Activated CD4-positive, alpha-beta memory T cell treated with anti-CD3 and anti-CD28 coated beads for 36 hours (primary cell): Measurements from ENCODE around the gene CARHSP1. TPM values are rescaled to one million over a fixed set of nuclear protein-coding genes. Genes with fewer than 3 reads are reported as not detected.
A peak's percentile ranks its signal among the peaks of the same experiment; 100 is the strongest.
"Not testable (repeated sequence)": the region's sequence is repeated elsewhere in the genome, so short reads cannot be mapped to it uniquely, and the experiment has no call there.

Experiments
- CTCF ChIA-PET: fragments of 350-600 bp; sonication (Branson Sonifier 250); formaldehyde crosslinking; loops from one replicate; lab custom pipeline; 2021; ENCODE audit warnings: antibody characterized with exemption, inconsistent platforms; lab: Charles Lee
- POLR2A ChIA-PET: fragments of 350-600 bp; sonication (Branson Sonifier 250); formaldehyde crosslinking; loops from one replicate; lab custom pipeline; 2021; ENCODE audit warnings: antibody characterized with exemption; lab: Charles Lee
- DNase-seq: peaks from one replicate; pipeline ENCODE4 v3.0.0-alpha.2; 2020
- H3K27ac Mint-ChIP-seq: one replicate; pipeline ENCODE4 v1.8.0; 2021; ENCODE audit warnings: mixed read lengths
- H3K27me3 Mint-ChIP-seq: one replicate; pipeline ENCODE4 v1.8.0; 2021; ENCODE audit warnings: mixed read lengths
- H3K36me3 Mint-ChIP-seq: one replicate; pipeline ENCODE4 v1.8.0; 2021; ENCODE audit warnings: mixed read lengths
- H3K4me1 Mint-ChIP-seq: one replicate; pipeline ENCODE4 v1.8.0; 2021; ENCODE audit warnings: low read depth, mixed read lengths
- H3K4me3 Mint-ChIP-seq: one replicate; pipeline ENCODE4 v1.8.0; 2021; ENCODE audit warnings: mild to moderate bottlenecking, mixed read lengths
- H3K9me3 Mint-ChIP-seq: one replicate; pipeline ENCODE4 v1.8.0; 2021; ENCODE audit warnings: mixed read lengths
- intact Hi-C: fragments of 100-400 bp; cut with micrococcal nuclease; formaldehyde crosslinking; loops from one replicate; pipeline ENCODE4 v1.15.1; 2023
- total RNA-seq, 2 experiments: library from RNA; stranded (reverse); gene quantifications; one replicate each; pipeline ENCODE4 v1.2.3, GENCODE V29; 2021

The CARHSP1 gene
- total RNA-seq, 2 experiments from 2014 or later, result 64.9 to 73.1 TPM

DNA sequence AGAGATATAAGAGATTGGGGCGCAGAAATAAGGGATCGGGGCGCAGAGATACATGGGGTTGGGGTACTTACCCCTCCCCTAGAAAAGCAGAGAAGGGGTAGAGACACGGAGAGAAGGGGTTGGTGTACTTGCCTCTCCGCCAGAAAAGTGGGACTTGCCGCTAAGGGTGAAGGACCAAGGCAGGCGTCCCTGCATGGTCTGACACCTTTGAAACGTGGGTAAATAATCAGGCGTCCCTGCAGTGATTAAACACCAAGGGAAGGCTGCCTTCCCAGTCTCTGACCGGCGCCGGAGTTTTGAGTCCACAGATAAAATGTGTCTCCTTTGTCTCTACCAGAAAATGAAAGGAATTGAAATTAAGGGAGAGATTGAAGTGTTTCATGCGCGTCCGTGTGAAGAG, 31.2 kb downstream of the CARHSP1 start:
- H3K27ac Mint-ChIP-seq, H3K27me3 Mint-ChIP-seq, H3K4me3 Mint-ChIP-seq, CTCF ChIA-PET, H3K9me3 Mint-ChIP-seq, H3K36me3 Mint-ChIP-seq, POLR2A ChIA-PET, intact Hi-C loops, DNase-seq: not testable (repeated sequence)
- peaks cover 15% of the 10 kb centered on the region for H3K4me1 Mint-ChIP-seq

DNA sequence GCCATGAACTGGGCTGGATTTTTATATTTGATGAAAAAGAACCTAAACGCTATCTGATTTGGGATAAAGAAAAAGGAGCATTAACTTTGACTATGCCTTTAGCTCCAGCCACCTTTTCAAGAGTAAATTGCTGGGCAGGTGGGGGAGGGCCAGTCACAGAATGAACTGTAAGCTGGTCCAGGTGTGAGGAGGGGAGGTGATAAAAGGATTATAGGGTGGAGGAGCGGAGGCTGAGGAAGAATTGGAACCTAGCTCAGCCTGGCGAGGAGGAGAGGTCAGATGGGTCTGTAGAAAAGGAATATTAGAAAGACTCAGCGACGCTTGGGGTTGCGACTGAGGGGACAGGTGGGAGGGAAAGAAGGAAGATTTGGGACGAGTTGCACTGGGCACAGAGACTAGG, 32.0 kb downstream of the CARHSP1 start:
- H3K27ac Mint-ChIP-seq, intact Hi-C loops, CTCF ChIA-PET: not testable (repeated sequence)

DNA sequence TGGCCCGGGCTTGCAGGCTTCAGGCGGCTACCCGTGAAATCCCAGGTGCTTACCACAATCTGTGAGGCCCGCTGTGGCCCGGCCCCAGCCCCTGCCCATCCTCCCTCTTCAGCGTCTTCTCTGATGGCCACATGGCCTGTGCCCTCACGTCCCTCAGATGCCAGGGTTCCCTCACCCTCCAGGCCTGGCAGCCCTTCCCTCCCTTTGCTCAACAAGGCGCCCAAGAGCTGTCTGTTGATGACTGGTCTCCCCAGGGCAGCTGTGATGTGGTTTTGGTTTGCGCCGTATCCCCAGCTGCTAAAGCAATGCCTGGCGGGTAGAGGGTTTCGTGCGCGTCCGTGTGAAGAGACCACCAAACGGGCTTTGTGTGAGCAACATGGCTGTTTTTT, 36.1 kb downstream of the CARHSP1 start:
- ChIA-PET CTCF (no interaction called here), POLR2A (no interaction called here)
- Mint-ChIP-seq H3K9me3 (no peaks in the 10 kb centered on the region), H3K27ac (no peak overlapping the region), H3K36me3 (peaks cover 40% of the 10 kb centered on the region), H3K4me1 (peaks cover 18% of the 10 kb centered on the region), H3K4me3 (no peak overlapping the region), H3K27me3 (no peaks in the 10 kb centered on the region)
- DNase-seq, result no peak
- intact Hi-C loops, result no loop called here

More for the DNA sequence above, 32.0 kb downstream of the CARHSP1 start:
- H3K4me3 Mint-ChIP-seq, H3K36me3 Mint-ChIP-seq, DNase-seq, POLR2A ChIA-PET, H3K9me3 Mint-ChIP-seq, H3K27me3 Mint-ChIP-seq: not testable (repeated sequence)
- H3K4me1 Mint-ChIP-seq, result peaks cover 18% of the 10 kb centered on the region

DNA sequence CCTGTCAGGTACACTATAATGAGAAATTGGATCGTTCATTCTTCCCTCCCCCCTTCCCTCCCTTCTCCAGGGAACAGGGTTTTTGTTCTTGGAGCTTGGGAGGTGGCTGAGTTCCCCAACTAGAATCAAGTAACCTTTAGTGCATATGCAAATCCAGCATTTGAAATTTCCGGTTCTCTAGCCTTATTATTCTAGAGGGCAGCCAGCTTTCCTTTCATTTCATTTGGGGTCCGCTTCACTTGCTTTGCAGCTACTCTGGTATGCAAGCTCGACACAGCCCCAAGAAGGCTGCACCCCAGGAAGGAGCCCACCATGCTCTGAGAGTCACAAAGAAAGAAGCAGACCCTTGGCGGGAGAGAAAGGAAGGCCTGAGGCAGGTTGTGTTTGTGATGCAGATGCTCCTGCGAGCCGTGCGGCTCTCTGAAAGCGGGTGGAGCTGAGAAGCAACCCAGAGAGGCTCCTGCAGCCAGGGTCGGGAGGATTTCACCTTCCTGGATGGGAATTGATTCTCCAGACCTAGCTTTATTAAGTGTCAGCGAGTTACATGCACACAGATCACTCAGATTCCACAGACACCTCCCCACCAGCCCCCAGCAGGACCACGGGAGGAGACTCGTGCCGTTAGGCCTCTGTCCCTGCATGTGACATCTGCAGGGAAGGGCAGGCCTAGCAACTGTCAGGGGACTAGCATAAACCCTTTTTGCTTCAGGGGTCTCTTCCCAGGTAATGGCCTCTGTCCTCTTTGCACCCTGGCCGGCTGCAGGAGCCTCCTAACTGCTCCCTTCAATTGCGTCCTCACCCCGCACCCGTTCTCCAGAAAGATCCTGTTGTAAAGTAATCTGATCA, 36.7 kb downstream of the CARHSP1 start:
- Mint-ChIP-seq H3K9me3 (no peaks in the 10 kb centered on the region), H3K36me3 (peaks cover 40% of the 10 kb centered on the region), H3K4me3 (no peak overlapping the region), H3K27me3 (no peaks in the 10 kb centered on the region), H3K4me1 (peaks cover 18% of the 10 kb centered on the region), H3K27ac (no peak overlapping the region)
- POLR2A ChIA-PET, result no interaction called here
- intact Hi-C loops, result no loop called here
- CTCF ChIA-PET, result no interaction called here
- DNase-seq, result no peak

DNA sequence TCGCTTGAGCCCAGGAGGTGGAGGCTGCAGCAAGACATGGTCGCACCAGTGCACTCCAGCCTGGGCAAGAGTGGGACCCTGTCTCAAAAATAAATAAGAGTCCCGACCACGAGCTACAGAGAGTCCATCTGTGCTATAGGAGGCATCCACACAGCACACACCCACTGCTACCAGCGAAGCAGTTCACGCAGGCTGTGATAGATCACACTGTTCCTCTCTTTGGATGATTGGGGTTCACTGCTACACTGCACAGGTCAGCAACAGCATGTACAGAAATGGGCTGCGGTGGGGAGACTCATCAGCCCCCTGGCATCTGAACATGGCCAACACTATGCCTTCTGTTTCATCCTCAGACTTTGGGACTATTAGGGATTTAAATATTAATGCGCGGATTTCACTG, 37.4 kb downstream of the CARHSP1 start:
- peaks cover 40% of the 10 kb centered on the region for H3K36me3 Mint-ChIP-seq
- no peak overlapping the region for H3K4me3 Mint-ChIP-seq
- no peak overlapping the region for H3K27ac Mint-ChIP-seq
- POLR2A ChIA-PET, result no interaction called here
- intact Hi-C loops, result no loop called here
- no peaks in the 10 kb centered on the region for H3K27me3 Mint-ChIP-seq
- peaks cover 18% of the 10 kb centered on the region for H3K4me1 Mint-ChIP-seq
- CTCF ChIA-PET, result no interaction called here
- no peaks in the 10 kb centered on the region for H3K9me3 Mint-ChIP-seq
- no peak for DNase-seq

DNA sequence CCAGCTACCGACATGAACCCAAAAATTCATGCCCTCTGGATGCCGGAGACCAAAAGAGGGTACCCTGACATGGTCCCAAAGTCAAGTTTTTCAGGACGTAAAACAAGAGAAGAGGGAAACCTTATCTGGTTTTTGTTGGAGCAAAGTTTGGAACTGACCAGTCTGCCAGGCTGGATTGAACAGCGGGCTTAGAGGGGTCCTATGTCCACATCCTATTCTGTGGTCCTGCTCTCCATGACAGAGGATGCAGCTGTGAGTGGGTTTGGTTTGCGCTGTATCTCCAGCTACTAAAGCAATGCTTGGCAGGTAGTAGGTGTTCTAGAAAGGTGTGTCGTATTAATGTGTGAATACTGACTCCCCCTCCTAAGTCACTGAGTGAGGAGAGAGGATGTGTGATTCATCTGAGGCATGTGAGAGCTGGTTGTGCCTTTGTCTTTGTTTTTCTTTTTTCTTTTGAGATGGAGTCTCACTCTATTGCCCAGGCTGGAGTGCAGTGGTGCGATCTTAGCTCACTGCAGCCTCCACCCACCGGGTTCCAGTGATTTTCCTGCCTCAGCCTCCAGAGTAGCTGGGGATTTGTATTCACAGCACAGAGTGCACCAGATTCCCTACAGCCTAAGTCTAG, 40.2 kb downstream of the CARHSP1 start:
- Mint-ChIP-seq H3K27ac (no peak overlapping the region), H3K36me3 (peaks cover 40% of the 10 kb centered on the region)
- CTCF ChIA-PET, result interaction anchor here (1.2 to 1.5 kb wide), 2 partner anchors 16 to 180 kb away, joined by 4 read pairs; no protein-coding TSS in a partner anchor

DNA sequence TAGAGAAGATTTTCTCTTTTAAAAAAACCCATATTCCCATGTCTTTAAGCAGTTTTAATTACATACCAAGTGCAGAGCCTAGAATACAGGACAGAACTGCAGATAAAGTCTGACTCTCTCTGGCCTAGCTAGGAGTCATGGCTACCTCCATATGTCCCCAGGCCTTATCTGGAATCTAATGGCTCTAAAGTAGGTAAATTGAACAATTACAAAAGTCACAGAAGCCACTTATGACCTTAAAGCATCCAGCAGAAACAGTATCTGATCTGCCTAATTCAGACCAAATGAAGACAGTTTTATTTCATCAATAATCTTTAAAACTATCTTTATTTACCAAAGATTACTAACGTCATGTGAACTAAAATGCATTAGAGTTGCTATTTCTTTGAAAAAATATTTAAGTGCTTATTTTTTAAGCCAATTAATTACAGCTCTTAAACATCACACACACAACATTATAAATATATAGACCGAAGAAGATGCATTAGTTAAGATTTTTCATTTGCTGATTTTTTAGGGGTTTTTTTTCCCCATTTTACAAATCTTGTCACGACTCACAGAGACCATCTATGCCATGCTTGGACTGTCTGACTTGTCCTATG, 42.4 kb downstream of the CARHSP1 start:
- no peaks in the 10 kb centered on the region for H3K27me3 Mint-ChIP-seq
- H3K4me1 Mint-ChIP-seq, result no peaks in the 10 kb centered on the region
- POLR2A ChIA-PET, result no interaction called here
- no peak overlapping the region for H3K4me3 Mint-ChIP-seq
- CTCF ChIA-PET, result interaction anchor here (2.1 kb wide), 1 partner anchor 53 kb away, joined by 6 read pairs; no protein-coding TSS in a partner anchor
- no peak overlapping the region for H3K27ac Mint-ChIP-seq
- DNase-seq, result no peak
- peaks cover 42% of the 10 kb centered on the region for H3K36me3 Mint-ChIP-seq
- no peaks in the 10 kb centered on the region for H3K9me3 Mint-ChIP-seq
- intact Hi-C loops, result no loop called here

More for the DNA sequence above, 40.2 kb downstream of the CARHSP1 start:
- DNase-seq, result no peak
- Mint-ChIP-seq H3K4me1 (peaks cover 13% of the 10 kb centered on the region), H3K27me3 (no peaks in the 10 kb centered on the region), H3K4me3 (no peak overlapping the region), H3K9me3 (no peaks in the 10 kb centered on the region)
- POLR2A ChIA-PET, result no interaction called here
- intact Hi-C loops, result no loop called here

DNA sequence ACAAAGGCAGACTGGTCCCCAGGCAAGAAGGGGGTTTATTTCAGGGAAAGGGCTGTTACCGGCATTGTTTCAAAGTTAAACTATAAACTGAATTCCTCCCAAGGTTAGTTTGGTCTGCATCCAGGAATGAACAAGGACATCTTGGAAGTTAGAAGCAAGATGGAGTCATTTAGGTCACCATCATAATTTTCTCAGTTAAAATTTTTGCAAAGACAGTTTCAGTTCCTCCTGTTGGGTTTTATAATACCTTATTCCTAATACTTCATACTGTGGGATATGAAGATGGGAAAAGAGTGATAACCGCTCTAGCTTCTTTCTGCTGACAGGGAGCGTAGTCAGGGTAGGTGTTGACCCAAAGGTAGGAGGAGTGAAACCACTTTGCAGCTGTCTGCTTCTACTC, 46.4 kb downstream of the CARHSP1 start:
- intact Hi-C loops, result no loop called here
- Mint-ChIP-seq H3K9me3 (no peaks in the 10 kb centered on the region), H3K27ac (no peak overlapping the region), H3K4me1 (peaks cover 4% of the 10 kb centered on the region), H3K36me3 (peaks cover 39% of the 10 kb centered on the region), H3K4me3 (no peak overlapping the region), H3K27me3 (no peaks in the 10 kb centered on the region)
- ChIA-PET CTCF (interaction anchor here (1.0 kb wide), 1 partner anchor 58 kb away, joined by 3 read pairs; no protein-coding TSS in a partner anchor), POLR2A (no interaction called here)
- no peak for DNase-seq

DNA sequence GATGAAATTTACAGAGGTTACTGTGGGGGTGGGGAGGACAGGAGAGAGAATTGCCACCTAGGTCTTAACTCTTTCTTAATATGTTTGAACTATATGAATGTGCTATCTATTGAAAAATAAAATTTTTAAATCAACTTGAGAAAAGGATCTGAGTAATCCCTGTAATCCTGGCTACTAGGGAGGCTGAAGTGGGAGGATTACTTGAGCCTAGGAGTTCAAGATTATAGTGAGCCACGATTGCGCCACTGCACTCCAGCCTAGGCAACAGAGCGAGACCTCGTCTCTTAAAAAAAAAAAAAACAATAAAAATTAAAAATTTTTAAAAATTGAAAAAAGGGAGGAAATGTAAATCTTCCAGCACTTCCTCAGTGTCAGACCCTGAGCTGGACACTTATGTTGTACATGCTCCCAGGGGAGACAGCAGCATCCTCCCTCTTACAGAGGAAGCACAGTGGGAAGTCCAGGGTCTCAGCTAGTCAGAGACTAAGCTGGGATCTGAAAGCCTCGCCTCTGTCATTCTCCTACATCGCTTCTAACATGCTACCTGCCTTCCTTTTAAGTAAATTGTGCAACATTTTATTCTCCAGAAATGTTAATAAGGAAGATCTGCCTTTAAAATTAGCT, 49.3 kb downstream of the CARHSP1 start:
- ChIA-PET POLR2A (no interaction called here), CTCF (interaction anchor here (1.0 kb wide), 1 partner anchor 59 kb away, joined by 3 read pairs; no protein-coding TSS in a partner anchor)
- Mint-ChIP-seq H3K36me3 (peaks cover 56% of the 10 kb centered on the region), H3K27ac (no peak overlapping the region), H3K9me3 (no peaks in the 10 kb centered on the region), H3K27me3 (no peaks in the 10 kb centered on the region), H3K4me3 (no peak overlapping the region), H3K4me1 (peaks cover 19% of the 10 kb centered on the region)
- intact Hi-C loops, result loop anchor here (5.0 kb wide), 1 partner anchor 48 kb away; the partner anchor contains the start of gene CARHSP1
- DNase-seq, result no peak

DNA sequence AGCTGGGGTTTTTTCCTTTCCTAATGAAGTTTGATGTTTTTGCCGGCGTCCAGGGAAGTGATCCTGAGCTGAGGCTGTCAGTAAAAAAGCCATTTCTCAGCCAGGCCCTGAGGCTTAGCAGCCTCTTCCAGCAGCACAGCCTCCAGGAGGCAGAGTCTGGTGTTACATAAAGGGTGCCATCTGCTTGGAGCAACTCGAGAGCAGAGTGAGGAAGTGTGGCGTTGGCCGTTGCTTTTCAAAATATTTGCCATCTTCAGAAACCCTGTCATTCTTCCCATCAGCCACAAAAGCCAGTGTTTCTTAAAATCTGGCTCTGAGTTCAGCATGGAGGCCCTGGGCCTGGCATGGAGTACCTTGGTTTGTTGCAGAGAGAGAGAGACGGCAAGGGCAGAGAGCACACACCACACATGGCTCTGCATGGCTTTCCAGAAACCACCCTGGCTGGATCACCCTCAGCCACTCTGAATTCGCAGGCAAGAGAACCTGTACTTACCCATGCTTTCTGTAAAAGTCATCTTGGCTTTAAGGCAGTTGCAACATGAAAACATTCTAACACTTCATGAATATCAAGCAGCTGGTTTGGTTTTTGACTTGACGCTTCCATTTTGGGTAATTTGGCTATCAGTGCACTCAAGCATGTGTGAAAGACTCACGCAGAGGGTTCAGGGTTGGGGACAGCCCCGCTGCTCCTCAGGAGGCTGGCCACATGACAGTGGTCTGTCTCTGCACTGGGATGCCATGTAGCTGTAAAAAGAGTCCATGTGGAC, 50.1 kb downstream of the CARHSP1 start:
- Mint-ChIP-seq H3K4me1 (peaks cover 26% of the 10 kb centered on the region), H3K4me3 (no peak overlapping the region), H3K9me3 (no peaks in the 10 kb centered on the region), H3K27me3 (no peaks in the 10 kb centered on the region), H3K36me3 (peaks cover 60% of the 10 kb centered on the region), H3K27ac (no peak overlapping the region)
- intact Hi-C loops, result loop anchor here (5.0 kb wide), 1 partner anchor 49 kb away; the partner anchor contains the start of gene CARHSP1
- DNase-seq, result no peak
- CTCF ChIA-PET, result interaction anchor here (1.0 kb wide), 1 partner anchor 60 kb away, joined by 3 read pairs; no protein-coding TSS in a partner anchor
- POLR2A ChIA-PET, result no interaction called here

DNA sequence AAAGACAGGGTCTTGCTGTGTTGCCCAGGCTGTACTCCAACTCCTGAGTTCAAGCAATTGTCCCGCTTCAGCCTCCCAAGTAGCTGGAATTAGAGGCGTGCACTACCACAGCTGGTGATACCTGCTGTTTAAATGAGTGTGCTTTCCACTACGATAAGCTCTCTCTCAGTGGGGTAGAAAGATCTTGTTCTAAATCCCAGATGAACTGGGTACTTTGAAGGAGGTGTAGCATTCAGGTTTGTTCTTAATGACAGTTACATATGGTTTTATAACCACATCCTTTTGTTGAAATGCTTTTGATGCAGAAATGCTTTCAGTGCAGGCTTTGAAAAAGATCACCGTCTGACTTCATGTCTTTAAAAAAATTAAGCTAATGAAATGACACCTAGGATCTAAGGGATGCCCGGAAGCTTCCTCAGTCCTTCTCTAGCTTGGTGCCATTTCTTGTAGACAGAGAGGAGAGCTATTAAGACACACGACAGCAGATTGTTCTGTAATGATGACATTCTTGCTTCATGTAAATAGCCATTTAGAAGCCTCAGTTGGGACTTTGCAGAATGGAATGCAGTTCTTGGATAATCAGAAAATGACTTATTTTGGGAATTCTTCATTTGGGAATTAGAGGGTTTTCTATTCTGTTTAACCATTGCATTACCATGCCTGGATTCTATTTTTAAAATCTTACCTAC, 51.7 kb downstream of the CARHSP1 start:
- intact Hi-C loops, result loop anchor here (5.0 kb wide), 1 partner anchor 50 kb away; the partner anchor contains the start of gene CARHSP1
- Mint-ChIP-seq H3K9me3 (no peaks in the 10 kb centered on the region), H3K4me1 (peaks cover 35% of the 10 kb centered on the region), H3K27me3 (no peaks in the 10 kb centered on the region), H3K27ac (peak overlapping the region; percentile 31), H3K36me3 (peaks cover 64% of the 10 kb centered on the region), H3K4me3 (no peak overlapping the region)
- ChIA-PET POLR2A (interaction anchor here (0.6 to 1.0 kb wide), 2 partner anchors 52 to 70 kb away, joined by 3 to 4 read pairs; partner anchors contain the start of gene CARHSP1), CTCF (interaction anchor here (0.8 to 0.9 kb wide), 2 partner anchors 62 to 165 kb away, joined by 3 read pairs; no protein-coding TSS in a partner anchor)
- DNase-seq, result no peak
